Measurements from ENCODE around the gene LIN28B. TPM values are rescaled to one million over a fixed set of nuclear protein-coding genes. Genes with fewer than 3 reads are reported as not detected.
"Not testable (repeated sequence)": the region's sequence is repeated elsewhere in the genome, so short reads cannot be mapped to it uniquely, and the experiment has no call there.

The LIN28B gene
- total RNA-seq, 1 experiment from 2014 or later, result not detected

DNA sequence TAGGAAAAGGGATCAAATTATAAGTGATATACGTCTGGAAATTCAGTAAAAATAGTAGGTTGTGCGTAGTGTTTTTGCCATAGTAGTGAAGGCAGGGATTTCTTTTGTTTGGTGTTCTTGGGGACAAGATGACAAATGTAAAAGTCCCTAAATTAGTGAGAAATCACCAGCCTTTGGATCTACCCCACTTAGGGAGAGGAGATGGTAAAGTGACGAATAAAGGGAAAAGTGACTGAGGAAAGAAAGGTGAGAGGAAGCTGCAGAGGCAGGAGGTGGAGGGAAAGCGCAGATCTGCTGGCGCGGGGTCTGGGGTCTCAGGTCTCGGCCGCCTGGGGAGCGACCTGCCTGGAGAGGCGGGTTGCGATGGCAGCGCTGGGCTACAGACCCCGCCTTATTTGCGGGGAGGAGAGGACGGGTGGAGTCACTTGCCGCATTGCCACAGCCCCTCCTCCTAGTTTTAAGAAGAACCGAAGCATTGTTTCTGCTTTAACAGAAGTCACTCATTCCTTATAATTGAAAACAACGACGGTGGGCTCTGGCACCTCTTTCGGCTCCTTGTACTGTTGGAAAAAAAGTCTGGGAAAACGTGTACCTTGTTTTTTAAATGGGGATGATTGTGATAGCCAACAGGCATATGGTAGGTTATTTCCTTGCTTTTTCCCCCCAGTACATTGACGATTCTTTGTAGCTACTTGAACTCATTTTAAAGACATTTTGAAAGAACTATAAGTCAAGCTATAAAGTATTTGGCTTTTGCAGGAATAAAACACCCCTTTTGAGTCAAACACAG, 3.3 kb upstream of the LIN28B start:
- peaks cover 44% of the 10 kb centered on the region for H3K27me3 ChIP-seq
- DNase-seq, H3K36me3 ChIP-seq, H3K4me3 ChIP-seq, H3K9me3 ChIP-seq: not testable (repeated sequence)

GRCh38 chr6:104954190-104954797, 2.6 kb upstream of the LIN28B start:
- peaks cover 44% of the 10 kb centered on the region for H3K27me3 ChIP-seq
- no peaks in the 10 kb centered on the region; the same call in 1 of the 2 replicates for H3K9me3 ChIP-seq
- DNase-seq, result no peak
- H3K36me3 ChIP-seq, result no peaks in the 10 kb centered on the region
- no peak overlapping the region for H3K4me3 ChIP-seq

- Histone ChIP-seq H3K36me3 (no peaks in the 10 kb centered on the region), H3K9me3 (no peaks in the 10 kb centered on the region; the same call in 1 of the 2 replicates), H3K27me3 (peaks cover 44% of the 10 kb centered on the region), H3K4me3 (no peak overlapping the region)
- no peak for DNase-seq
Observed at GRCh38 chr6:104955491-104955890, 1.4 kb upstream of the LIN28B start.

GRCh38 chr6:104955927-104956730, 778 bp upstream of the LIN28B start:
- peaks cover 42% of the 10 kb centered on the region for H3K27me3 ChIP-seq

GRCh38 chr6:104957301-104958177, 632 bp downstream of the LIN28B start:
- H3K27me3 ChIP-seq, result peaks cover 33% of the 10 kb centered on the region
- no peaks in the 10 kb centered on the region; the same call in 1 of the 2 replicates for H3K9me3 ChIP-seq
- no peaks in the 10 kb centered on the region for H3K36me3 ChIP-seq
- DNase-seq, result no peak
- no peak overlapping the region for H3K4me3 ChIP-seq

More at GRCh38 chr6:104955927-104956730, 778 bp upstream of the LIN28B start:
- no peaks in the 10 kb centered on the region; the same call in 1 of the 2 replicates for H3K9me3 ChIP-seq
- H3K4me3 ChIP-seq, result peak overlapping the region; percentile 17
- no peaks in the 10 kb centered on the region for H3K36me3 ChIP-seq
- DNase-seq, result no peak

- Histone ChIP-seq H3K36me3 (no peaks in the 10 kb centered on the region), H3K9me3 (no peaks in the 10 kb centered on the region; the same call in 1 of the 2 replicates), H3K4me3 (no peak overlapping the region), H3K27me3 (peaks cover 24% of the 10 kb centered on the region)
- no peak for DNase-seq
Observed at GRCh38 chr6:104958178-104959025, 1.5 kb downstream of the LIN28B start.

DNA sequence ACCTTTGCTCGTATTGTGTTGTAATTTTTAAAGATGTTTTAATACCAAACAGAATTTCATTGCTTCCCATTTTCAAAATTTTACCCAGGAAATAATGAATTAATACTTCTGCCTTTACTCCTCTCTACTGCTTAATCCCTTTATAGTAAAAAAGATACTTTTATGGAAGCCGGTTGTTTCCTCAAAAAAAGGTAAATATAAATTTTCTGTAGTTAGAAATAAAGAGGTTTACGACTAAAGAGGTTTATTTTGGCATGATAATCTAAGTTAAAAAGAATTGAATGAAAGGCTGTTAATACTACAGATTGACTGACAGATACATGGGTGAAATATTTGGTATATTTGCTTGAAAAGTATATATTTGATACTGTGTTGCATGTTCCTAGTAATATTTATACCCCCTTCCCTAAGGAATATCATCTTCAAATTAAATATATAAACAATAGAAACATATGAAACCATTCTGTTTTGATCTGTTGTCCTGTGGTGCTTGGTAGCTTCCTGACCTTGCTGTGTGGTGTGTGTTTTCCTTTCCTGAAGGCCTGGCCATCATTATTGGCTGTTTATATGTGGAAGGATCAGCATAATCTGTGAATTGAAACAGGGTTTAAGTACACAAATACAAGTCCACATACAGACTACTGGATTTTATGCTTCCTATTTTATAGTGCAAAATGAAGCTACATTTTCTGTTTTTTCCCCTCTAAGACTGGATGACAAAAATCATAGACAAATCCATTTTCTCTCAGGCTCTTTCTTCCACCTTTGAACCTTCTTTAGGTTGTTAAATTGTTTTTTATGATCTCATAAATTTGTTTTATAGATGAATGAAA, 2.3 kb downstream of the LIN28B start:
- peaks cover 19% of the 10 kb centered on the region for H3K27me3 ChIP-seq
- H3K36me3 ChIP-seq, result no peaks in the 10 kb centered on the region
- no peaks in the 10 kb centered on the region; the same call in 1 of the 2 replicates for H3K9me3 ChIP-seq
- DNase-seq, result no peak
- no peak overlapping the region for H3K4me3 ChIP-seq

GRCh38 chr6:104969108-104969507, 12.2 kb downstream of the LIN28B start:
- no peak for DNase-seq
- Histone ChIP-seq H3K4me3 (no peak overlapping the region), H3K36me3 (no peaks in the 10 kb centered on the region), H3K27me3 (no peaks in the 10 kb centered on the region), H3K9me3 (no peaks in the 10 kb centered on the region)

DNA sequence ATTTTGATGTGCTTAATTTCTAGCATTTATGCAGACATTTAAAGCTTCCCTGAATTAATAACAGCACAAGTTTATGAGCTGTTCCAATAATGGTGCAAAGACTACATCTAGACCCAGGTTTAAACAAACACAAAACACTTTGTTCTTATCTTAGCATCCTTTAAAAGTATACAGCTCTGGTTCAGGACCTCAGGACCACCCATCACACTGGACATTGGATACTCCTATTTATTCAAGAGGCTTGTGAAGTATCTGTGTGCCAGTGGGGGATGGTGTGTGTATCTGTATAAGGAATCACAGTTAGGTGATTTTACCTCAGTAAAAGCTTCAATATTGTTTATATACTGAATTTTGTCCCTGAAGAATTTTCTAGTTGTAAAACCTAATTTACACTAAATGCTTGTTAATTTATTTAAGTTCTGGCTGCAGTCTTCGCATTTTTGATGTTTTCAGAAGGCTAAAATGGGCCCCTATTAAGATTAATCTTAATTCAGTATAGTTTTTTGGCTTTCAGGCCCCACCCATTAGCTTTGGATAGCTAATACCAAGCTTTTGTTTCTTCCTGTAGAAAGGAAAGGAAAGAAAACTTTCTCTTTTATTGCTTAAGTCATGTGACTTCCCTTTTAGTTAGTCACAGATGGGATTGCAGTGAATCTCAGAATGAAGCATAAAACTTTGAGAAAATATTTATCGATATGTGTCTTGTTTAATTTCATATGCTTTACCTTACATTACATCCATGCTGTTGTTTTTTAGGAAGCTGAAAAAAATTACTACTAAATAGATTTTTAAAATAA, 13.1 kb downstream of the LIN28B start:
- no peak for DNase-seq
- H3K4me3 ChIP-seq, result no peak overlapping the region
- no peaks in the 10 kb centered on the region for H3K9me3 ChIP-seq
- H3K27me3 ChIP-seq, result no peaks in the 10 kb centered on the region
- no peaks in the 10 kb centered on the region for H3K36me3 ChIP-seq

- Histone ChIP-seq H3K4me3 (no peak overlapping the region), H3K27me3 (no peaks in the 10 kb centered on the region), H3K36me3 (no peaks in the 10 kb centered on the region), H3K9me3 (no peaks in the 10 kb centered on the region)
- no peak for DNase-seq
Observed at GRCh38 chr6:104973404-104973803, 16.5 kb downstream of the LIN28B start.

DNA sequence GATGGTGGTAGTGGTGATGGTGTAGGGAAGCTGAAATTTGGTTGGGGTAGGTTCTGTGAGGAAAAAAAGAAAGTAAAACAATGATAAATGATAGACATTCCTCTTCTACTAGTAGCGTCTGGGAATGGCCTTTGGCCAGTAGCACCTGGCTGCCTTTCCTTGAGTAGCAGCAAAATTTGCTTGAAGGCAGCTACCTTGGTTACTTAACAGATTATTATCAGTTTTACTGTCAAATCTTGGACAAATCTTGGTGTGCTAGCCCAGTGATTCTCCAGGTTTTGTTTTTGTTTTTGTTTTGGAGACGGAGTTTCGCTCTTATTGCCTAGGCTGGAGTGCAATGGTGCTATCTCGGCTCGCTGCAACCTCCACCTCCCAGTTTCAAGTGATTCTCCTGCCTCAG, 26.4 kb downstream of the LIN28B start:
- H3K36me3 ChIP-seq, result no peaks in the 10 kb centered on the region
- no peak for DNase-seq
- no peak overlapping the region for H3K4me3 ChIP-seq
- H3K27me3 ChIP-seq, result no peaks in the 10 kb centered on the region
- H3K9me3 ChIP-seq, result no peaks in the 10 kb centered on the region

- H3K27me3 ChIP-seq, result no peaks in the 10 kb centered on the region
Observed at GRCh38 chr6:104983776-104984175, 26.9 kb downstream of the LIN28B start.

DNA sequence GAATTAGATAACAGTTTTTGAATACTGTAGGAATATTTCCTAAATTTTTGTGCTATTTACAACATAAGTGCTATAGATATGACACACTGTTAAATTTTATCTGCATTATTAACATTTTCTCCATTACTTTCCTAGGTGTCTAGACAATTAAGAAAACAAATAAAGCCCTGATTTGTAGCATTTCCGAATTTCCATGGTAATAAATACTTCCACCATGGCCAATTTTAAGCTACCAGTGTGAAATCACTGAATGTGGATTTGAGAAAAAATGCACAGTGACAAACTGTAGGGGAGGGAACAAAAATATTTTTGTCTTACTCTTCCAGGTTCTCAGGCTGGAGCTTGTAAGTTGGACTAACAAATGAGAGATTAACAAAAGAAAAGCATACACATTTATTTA, 27.9 kb downstream of the LIN28B start:
- H3K4me3 ChIP-seq, result no peak overlapping the region
- H3K36me3 ChIP-seq, result no peaks in the 10 kb centered on the region
- no peaks in the 10 kb centered on the region for H3K27me3 ChIP-seq
- H3K9me3 ChIP-seq, result no peaks in the 10 kb centered on the region
- no peak for DNase-seq

More at GRCh38 chr6:104983776-104984175, 26.9 kb downstream of the LIN28B start:
- H3K4me3 ChIP-seq, result no peak overlapping the region
- H3K36me3 ChIP-seq, result no peaks in the 10 kb centered on the region
- DNase-seq, result no peak
- no peaks in the 10 kb centered on the region for H3K9me3 ChIP-seq

DNA sequence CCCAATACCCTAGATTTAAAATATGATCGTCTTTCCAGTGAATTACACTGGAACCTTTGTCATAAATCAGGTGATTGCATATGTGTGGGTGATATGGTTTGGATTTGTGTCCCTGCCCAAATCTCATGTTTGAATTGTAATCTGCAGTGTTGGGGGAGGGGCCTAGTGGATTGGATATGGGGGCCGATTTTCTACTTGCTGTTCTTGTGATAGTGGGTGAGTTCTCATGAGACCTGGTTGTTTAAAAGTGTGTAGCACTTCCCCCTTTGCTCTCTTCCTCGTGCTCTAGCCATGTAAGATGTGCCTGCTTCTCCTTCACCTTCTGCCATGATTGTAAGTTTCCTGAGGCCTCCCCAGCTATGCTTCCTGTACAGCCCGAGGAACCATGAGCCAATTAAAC, 29.0 kb downstream of the LIN28B start:
- not testable (repeated sequence) for H3K4me3 ChIP-seq, H3K9me3 ChIP-seq, DNase-seq, H3K36me3 ChIP-seq, H3K27me3 ChIP-seq

All from MG63 (cell line).